ENCODE measurements around the gene PXK.
"Not testable (repeated sequence)": the region's sequence is repeated elsewhere in the genome, so short reads cannot be mapped to it uniquely, and the experiment has no call there.

Gene PXK

GRCh38 chr3:58421004-58421403 lies 88.3 kb downstream of the PXK start:
- DNase-seq: no peak

GRCh38 chr3:58422756-58423325 lies 90.1 kb downstream of the PXK start:
- DNase-seq: no peak

- no peak for DNase-seq
Observed at GRCh38 chr3:58424613-58425012, 91.9 kb downstream of the PXK start.

- DNase-seq: no peak
Observed at GRCh38 chr3:58425782-58426181, 93.1 kb downstream of the PXK start.

- DNase-seq: no peak
Observed at GRCh38 chr3:58427661-58428361, 95.1 kb downstream of the PXK start.

- DNase-seq: no peak
Observed at GRCh38 chr3:58429657-58430056, 97.0 kb downstream of the PXK start.

GRCh38 chr3:58432905-58433304 lies 100.2 kb downstream of the PXK start:
- no peak for DNase-seq

- peak; percentile 94 to 95 for DNase-seq
Observed at GRCh38 chr3:58433400-58434167, 100.9 kb downstream of the PXK start, which contains the start of gene PDHB. Gene PDHB (minus strand): TSS chr3:58433832. CDS start chr3:58433809, 23 bp downstream.

GRCh38 chr3:58434168-58434504 lies 101.4 kb downstream of the PXK start:
- DNase-seq: no peak

GRCh38 chr3:58434511-58434910 lies 101.8 kb downstream of the PXK start:
- DNase-seq: no peak

- DNase-seq: no peak
Observed at GRCh38 chr3:58434990-58435389, 102.3 kb downstream of the PXK start.

GRCh38 chr3:58437276-58437675 lies 104.6 kb downstream of the PXK start:
- not testable (repeated sequence) for DNase-seq

- DNase-seq: not testable (repeated sequence)
Observed at GRCh38 chr3:58440996-58441355, 108.3 kb downstream of the PXK start.

GRCh38 chr3:58441514-58442450 lies 109.1 kb downstream of the PXK start:
- no peak for DNase-seq

GRCh38 chr3:58452176-58452575 lies 119.5 kb downstream of the PXK start:
- no peak for DNase-seq

- DNase-seq: no peak
Observed at GRCh38 chr3:58459160-58459559, 126.5 kb downstream of the PXK start.

GRCh38 chr3:58462829-58463180 lies 130.1 kb downstream of the PXK start:
- DNase-seq: no peak

GRCh38 chr3:58463181-58463941 lies 130.7 kb downstream of the PXK start:
- peak; percentile 82 to 86 for DNase-seq

- no peak for DNase-seq
Observed at GRCh38 chr3:58463942-58464271, 131.2 kb downstream of the PXK start.

GRCh38 chr3:58464866-58465265 lies 132.2 kb downstream of the PXK start:
- peak; percentile 32 to 38 for DNase-seq

- no peak for DNase-seq
Observed at GRCh38 chr3:58466899-58467563, 134.3 kb downstream of the PXK start.

GRCh38 chr3:58469096-58469495 lies 136.4 kb downstream of the PXK start:
- no peak for DNase-seq
